ENCODE measurements around the gene KMT2C.
"Not testable (repeated sequence)": the region's sequence is repeated elsewhere in the genome, so short reads cannot be mapped to it uniquely, and the experiment has no call there.

KMT2C gene

GRCh38 chr7:152430854-152431253 lies 4.9 kb downstream of the KMT2C start:
- no peak for DNase-seq (ENCODE audit: low read depth)
- TF ChIP-seq, protein P1, sequence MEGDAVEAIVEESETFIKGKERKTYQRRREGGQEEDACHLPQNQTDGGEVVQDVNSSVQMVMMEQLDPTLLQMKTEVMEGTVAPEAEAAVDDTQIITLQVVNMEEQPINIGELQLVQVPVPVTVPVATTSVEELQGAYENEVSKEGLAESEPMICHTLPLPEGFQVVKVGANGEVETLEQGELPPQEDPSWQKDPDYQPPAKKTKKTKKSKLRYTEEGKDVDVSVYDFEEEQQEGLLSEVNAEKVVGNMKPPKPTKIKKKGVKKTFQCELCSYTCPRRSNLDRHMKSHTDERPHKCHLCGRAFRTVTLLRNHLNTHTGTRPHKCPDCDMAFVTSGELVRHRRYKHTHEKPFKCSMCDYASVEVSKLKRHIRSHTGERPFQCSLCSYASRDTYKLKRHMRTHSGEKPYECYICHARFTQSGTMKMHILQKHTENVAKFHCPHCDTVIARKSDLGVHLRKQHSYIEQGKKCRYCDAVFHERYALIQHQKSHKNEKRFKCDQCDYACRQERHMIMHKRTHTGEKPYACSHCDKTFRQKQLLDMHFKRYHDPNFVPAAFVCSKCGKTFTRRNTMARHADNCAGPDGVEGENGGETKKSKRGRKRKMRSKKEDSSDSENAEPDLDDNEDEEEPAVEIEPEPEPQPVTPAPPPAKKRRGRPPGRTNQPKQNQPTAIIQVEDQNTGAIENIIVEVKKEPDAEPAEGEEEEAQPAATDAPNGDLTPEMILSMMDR (IDR thresholded peaks at IDR 0.05; ENCODE audit: insufficient read depth, low read depth, low read length, missing control alignments) = no peak

DNA sequence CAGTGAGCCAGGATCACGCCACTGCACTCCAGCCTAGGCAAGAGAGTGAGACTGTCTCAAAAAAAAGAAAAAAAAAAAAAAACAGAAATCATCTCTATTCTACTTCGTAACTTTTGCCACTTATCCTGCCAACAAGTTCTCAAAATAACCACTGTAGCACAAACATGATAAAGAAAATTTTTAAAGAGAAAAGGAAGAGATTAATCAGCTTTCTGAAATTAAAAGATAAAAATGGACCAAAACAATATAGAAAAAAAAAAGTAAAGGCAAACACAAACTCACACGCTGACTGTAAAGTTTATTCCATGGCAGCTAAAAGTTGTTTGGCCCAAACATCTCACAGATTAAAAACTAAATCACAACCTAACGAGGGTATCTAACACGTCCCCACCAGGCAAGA lies 5.7 kb downstream of the KMT2C start:
- not testable (repeated sequence) for DNase-seq (ENCODE audit: low read depth); H3K4me3 ChIP-seq (ENCODE audit: low read depth, low read length)

More at GRCh38 chr7:152430854-152431253, 4.9 kb downstream of the KMT2C start:
- H3K4me3 ChIP-seq (ENCODE audit: low read depth, low read length) = no peak overlapping the region

- no peak for DNase-seq (ENCODE audit: low read depth)
Observed at GRCh38 chr7:152424348-152425108, 11.3 kb downstream of the KMT2C start.

GRCh38 chr7:152423991-152424347 lies 11.8 kb downstream of the KMT2C start:
- H3K4me3 ChIP-seq (ENCODE audit: low read depth, low read length) = no peak overlapping the region
- TF ChIP-seq, protein P1 (IDR thresholded peaks at IDR 0.05; ENCODE audit: insufficient read depth, low read depth, low read length, missing control alignments) = no peak

More at GRCh38 chr7:152424348-152425108, 11.3 kb downstream of the KMT2C start:
- TF ChIP-seq, protein P1 (IDR thresholded peaks at IDR 0.05; ENCODE audit: insufficient read depth, low read depth, low read length, missing control alignments) = no peak
- H3K4me3 ChIP-seq (ENCODE audit: low read depth, low read length) = no peak overlapping the region

DNA sequence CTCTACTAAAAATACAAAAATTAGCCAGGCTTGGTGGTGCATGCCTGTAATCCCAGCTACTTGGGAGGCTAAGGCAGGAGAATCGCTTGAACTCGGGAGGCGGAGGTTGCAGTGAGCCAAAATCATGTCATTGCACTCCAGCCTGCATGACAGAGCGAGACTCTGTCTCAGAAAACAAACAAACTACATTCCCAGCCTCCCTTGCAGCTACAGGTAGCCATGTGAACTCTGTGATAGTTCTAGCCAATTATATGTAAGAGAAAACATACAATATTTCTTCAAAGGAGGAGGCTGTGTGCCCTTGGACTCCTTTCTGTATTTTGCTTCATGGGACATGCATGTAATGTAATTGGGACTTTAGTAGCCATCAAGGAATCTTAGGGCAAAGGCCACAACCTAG lies 12.6 kb downstream of the KMT2C start:
- DNase-seq (ENCODE audit: low read depth); H3K4me3 ChIP-seq (ENCODE audit: low read depth, low read length): not testable (repeated sequence)

More at GRCh38 chr7:152423991-152424347, 11.8 kb downstream of the KMT2C start:
- DNase-seq (ENCODE audit: low read depth) = no peak

GRCh38 chr7:152420950-152421349 lies 14.9 kb downstream of the KMT2C start:
- not testable (repeated sequence) for DNase-seq (ENCODE audit: low read depth); H3K4me3 ChIP-seq (ENCODE audit: low read depth, low read length)

GRCh38 chr7:152419473-152420429 lies 16.1 kb downstream of the KMT2C start:
- H3K4me3 ChIP-seq (ENCODE audit: low read depth, low read length) = no peak overlapping the region
- TF ChIP-seq, protein P1 (IDR thresholded peaks at IDR 0.05; ENCODE audit: insufficient read depth, low read depth, low read length, missing control alignments) = no peak
- DNase-seq (ENCODE audit: low read depth) = no peak

DNA sequence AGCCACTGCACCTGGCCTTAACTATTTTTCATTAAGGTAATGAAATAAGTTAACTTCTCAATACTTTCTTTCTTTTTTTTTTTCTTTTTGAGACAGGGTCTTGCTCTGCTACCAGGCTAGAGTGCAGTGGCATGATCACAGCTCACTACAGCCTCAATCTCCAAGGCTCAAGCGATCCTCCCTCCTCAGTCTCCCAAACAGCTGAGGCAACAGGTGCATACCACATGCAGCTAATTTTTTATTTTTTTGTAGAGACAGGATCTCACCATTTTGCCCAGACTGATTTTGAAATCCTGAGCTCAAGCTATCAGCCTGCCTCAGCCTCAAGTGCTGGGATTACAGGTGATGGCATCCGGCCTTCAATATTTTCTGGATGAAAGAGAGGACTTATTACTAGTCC lies 21.0 kb downstream of the KMT2C start:
- TF ChIP-seq, protein P1 (IDR thresholded peaks at IDR 0.05; ENCODE audit: insufficient read depth, low read depth, low read length, missing control alignments) = no peak
- DNase-seq (ENCODE audit: low read depth) = no peak
- H3K4me3 ChIP-seq (ENCODE audit: low read depth, low read length) = no peak overlapping the region

All from GM12865 (cell line).